Activated CD4-positive, alpha-beta T cell treated with anti-CD3 and anti-CD28 coated beads, Interleukin-2, amount 10 ng/mL, durations not matched to agents 24 days and 14 days (primary cell): ENCODE results near the gene TMEM52B. TPM values are rescaled to one million over a fixed set of nuclear protein-coding genes. Genes with fewer than 3 reads are reported as not detected.
A peak's percentile ranks its signal among the peaks of the same experiment; 100 is the strongest.

ENCODE experiments used
- DNase-seq: peaks from one replicate; pipeline ENCODE4 v3.0.0; 2022
- H3K27ac Mint-ChIP-seq: one replicate; pipeline ENCODE4 v1.8.0; 2022; ENCODE audit warnings: mild to moderate bottlenecking, mixed read lengths
- H3K27me3 Mint-ChIP-seq: one replicate; pipeline ENCODE4 v1.8.0; 2022; ENCODE audit warnings: mixed read lengths
- H3K36me3 Mint-ChIP-seq: one replicate; pipeline ENCODE4 v1.8.0; 2022; ENCODE audit warnings: low read depth, mild to moderate bottlenecking, mixed read lengths
- H3K4me1 Mint-ChIP-seq: one replicate; pipeline ENCODE4 v1.8.0; 2021; ENCODE audit warnings: mixed read lengths
- H3K4me3 Mint-ChIP-seq: one replicate; pipeline ENCODE4 v1.8.0; 2022; ENCODE audit warnings: mild to moderate bottlenecking, moderate library complexity, mixed read lengths
- H3K9me3 Mint-ChIP-seq: one replicate; pipeline ENCODE4 v1.8.0; 2021; ENCODE audit warnings: mixed read lengths
- intact Hi-C: fragments of 100-400 bp; cut with micrococcal nuclease; formaldehyde crosslinking; loops from one replicate; pipeline ENCODE4 v1.15.1; 2023
- total RNA-seq: library from RNA; stranded (reverse); gene quantifications from 2 replicates; pipeline ENCODE4 v1.2.3, GENCODE V29; 2022

The TMEM52B gene
- total RNA-seq: not detected in 2 replicates

GRCh38 chr12:10178821-10179220, at the start of gene TMEM52B:
Gene TMEM52B (plus strand): TSS chr12:10179032. CDS start chr12:10179575, 543 bp downstream.
- Mint-ChIP-seq H3K27ac (no peak within 1 kb of the TSS), H3K36me3 (no peaks in the 10 kb centered on the region), H3K4me1 (no peaks in the 10 kb centered on the region), H3K4me3 (no peak within 1 kb of the TSS), H3K9me3 (no peaks in the 10 kb centered on the region), H3K27me3 (peaks cover 25% of the 10 kb centered on the region)
- no peak for DNase-seq
- intact Hi-C loops: no loop called here

- H3K4me3 Mint-ChIP-seq: no peak within 1 kb of the TSS
- no peaks in the 10 kb centered on the region for H3K36me3 Mint-ChIP-seq
- no peaks in the 10 kb centered on the region for H3K9me3 Mint-ChIP-seq
- peaks cover 7% of the 10 kb centered on the region for H3K4me1 Mint-ChIP-seq
- peaks cover 42% of the 10 kb centered on the region for H3K27me3 Mint-ChIP-seq
- DNase-seq: peak; percentile 57
- intact Hi-C loops: no loop called here
- H3K27ac Mint-ChIP-seq: no peak within 1 kb of the TSS
Observed at GRCh38 chr12:10130042-10130441, 48.8 kb upstream of the TMEM52B start, which contains the start of gene CLEC7A. Gene CLEC7A (minus strand): TSS chr12:10130199. CDS start chr12:10130082, 117 bp downstream.

GRCh38 chr12:10131111-10131690, 47.6 kb upstream of the TMEM52B start:
- no peaks in the 10 kb centered on the region for H3K36me3 Mint-ChIP-seq
- no peak for DNase-seq
- no peaks in the 10 kb centered on the region for H3K9me3 Mint-ChIP-seq
- peaks cover 43% of the 10 kb centered on the region for H3K27me3 Mint-ChIP-seq
- no peak overlapping the region for H3K27ac Mint-ChIP-seq
- no peak overlapping the region for H3K4me3 Mint-ChIP-seq
- peaks cover 7% of the 10 kb centered on the region for H3K4me1 Mint-ChIP-seq
- intact Hi-C loops: no loop called here

- DNase-seq: no peak
- Mint-ChIP-seq H3K27me3 (peaks cover 41% of the 10 kb centered on the region), H3K27ac (no peak overlapping the region), H3K9me3 (no peaks in the 10 kb centered on the region), H3K4me3 (no peak overlapping the region), H3K36me3 (no peaks in the 10 kb centered on the region), H3K4me1 (peaks cover 7% of the 10 kb centered on the region)
- intact Hi-C loops: no loop called here
Observed at GRCh38 chr12:10132850-10133370, 45.9 kb upstream of the TMEM52B start.

GRCh38 chr12:10135126-10135525, 43.7 kb upstream of the TMEM52B start:
- Mint-ChIP-seq H3K27me3 (peaks cover 30% of the 10 kb centered on the region), H3K36me3 (no peaks in the 10 kb centered on the region), H3K27ac (no peak overlapping the region), H3K9me3 (no peaks in the 10 kb centered on the region), H3K4me3 (no peak overlapping the region), H3K4me1 (peaks cover 4% of the 10 kb centered on the region)
- intact Hi-C loops: no loop called here
- DNase-seq: peak; percentile 17

- Mint-ChIP-seq H3K4me3 (no peak overlapping the region), H3K36me3 (no peaks in the 10 kb centered on the region), H3K27me3 (peaks cover 25% of the 10 kb centered on the region), H3K27ac (no peak overlapping the region), H3K9me3 (no peaks in the 10 kb centered on the region), H3K4me1 (no peaks in the 10 kb centered on the region)
- intact Hi-C loops: loop anchor here (2.0 kb wide), 1 partner anchor 322 kb away; no protein-coding TSS in a partner anchor
- peak; percentile 40 for DNase-seq
Observed at GRCh38 chr12:10136637-10137205, 42.1 kb upstream of the TMEM52B start.

GRCh38 chr12:10140001-10140400, 38.8 kb upstream of the TMEM52B start:
- intact Hi-C loops: loop anchor here (1.0 to 5.0 kb wide), 4 partner anchors 106 to 392 kb away; no protein-coding TSS in a partner anchor
- peak; percentile 82 for DNase-seq
- no peaks in the 10 kb centered on the region for H3K9me3 Mint-ChIP-seq
- no peak overlapping the region for H3K27ac Mint-ChIP-seq
- no peak overlapping the region for H3K4me3 Mint-ChIP-seq
- H3K27me3 Mint-ChIP-seq: peaks cover 38% of the 10 kb centered on the region
- H3K4me1 Mint-ChIP-seq: no peaks in the 10 kb centered on the region
- no peaks in the 10 kb centered on the region for H3K36me3 Mint-ChIP-seq

- H3K4me1 Mint-ChIP-seq: peaks cover under 1% of the 10 kb centered on the region
- no peak for DNase-seq
- no peak overlapping the region for H3K4me3 Mint-ChIP-seq
- H3K27me3 Mint-ChIP-seq: peaks cover 39% of the 10 kb centered on the region
- H3K27ac Mint-ChIP-seq: no peak overlapping the region
- H3K36me3 Mint-ChIP-seq: no peaks in the 10 kb centered on the region
- intact Hi-C loops: loop anchor here (5.0 kb wide), 2 partner anchors 201 to 346 kb away; no protein-coding TSS in a partner anchor
- peaks cover 3% of the 10 kb centered on the region for H3K9me3 Mint-ChIP-seq
Observed at GRCh38 chr12:10142976-10143589, 35.7 kb upstream of the TMEM52B start.

GRCh38 chr12:10147714-10148403, 31.0 kb upstream of the TMEM52B start:
- no peak overlapping the region for H3K27ac Mint-ChIP-seq
- intact Hi-C loops: no loop called here
- H3K36me3 Mint-ChIP-seq: no peaks in the 10 kb centered on the region

GRCh38 chr12:10151621-10152020, 27.2 kb upstream of the TMEM52B start:
- Mint-ChIP-seq H3K27ac (no peak overlapping the region), H3K4me3 (no peak overlapping the region), H3K9me3 (peaks cover 3% of the 10 kb centered on the region), H3K36me3 (no peaks in the 10 kb centered on the region), H3K27me3 (peaks cover 50% of the 10 kb centered on the region), H3K4me1 (peaks cover 10% of the 10 kb centered on the region)
- DNase-seq: no peak
- intact Hi-C loops: loop anchor here (5.0 kb wide), 2 partner anchors 411 to 1336 kb away; no protein-coding TSS in a partner anchor

More at GRCh38 chr12:10147714-10148403, 31.0 kb upstream of the TMEM52B start:
- DNase-seq: no peak
- Mint-ChIP-seq H3K4me3 (no peak overlapping the region), H3K27me3 (peaks cover 52% of the 10 kb centered on the region), H3K9me3 (peaks cover 3% of the 10 kb centered on the region), H3K4me1 (peaks cover 2% of the 10 kb centered on the region)

GRCh38 chr12:10153271-10154144, 25.3 kb upstream of the TMEM52B start:
- Mint-ChIP-seq H3K4me1 (peaks cover 9% of the 10 kb centered on the region), H3K27me3 (peaks cover 47% of the 10 kb centered on the region), H3K9me3 (no peaks in the 10 kb centered on the region), H3K36me3 (no peaks in the 10 kb centered on the region), H3K27ac (no peak overlapping the region), H3K4me3 (peak overlapping the region; percentile 92)
- peak; percentile 88 for DNase-seq
- intact Hi-C loops: loop anchor here (1.0 to 5.0 kb wide), 3 partner anchors 37 to 1334 kb away; no protein-coding TSS in a partner anchor

GRCh38 chr12:10154145-10154496, 24.7 kb upstream of the TMEM52B start:
- Mint-ChIP-seq H3K9me3 (no peaks in the 10 kb centered on the region), H3K27me3 (peaks cover 48% of the 10 kb centered on the region), H3K4me3 (peak overlapping the region; percentile 92), H3K27ac (no peak overlapping the region), H3K4me1 (peaks cover 9% of the 10 kb centered on the region), H3K36me3 (no peaks in the 10 kb centered on the region)
- DNase-seq: no peak
- intact Hi-C loops: loop anchor here (5.0 kb wide), 2 partner anchors 408 to 1333 kb away; no protein-coding TSS in a partner anchor

GRCh38 chr12:10155966-10156365, 22.9 kb upstream of the TMEM52B start:
- Mint-ChIP-seq H3K36me3 (no peaks in the 10 kb centered on the region), H3K9me3 (no peaks in the 10 kb centered on the region), H3K4me1 (peaks cover 9% of the 10 kb centered on the region), H3K27me3 (peaks cover 54% of the 10 kb centered on the region), H3K27ac (no peak overlapping the region), H3K4me3 (no peak overlapping the region)
- DNase-seq: no peak
- intact Hi-C loops: no loop called here
